Measurements from ENCODE around the gene OR4K2.

DNA sequence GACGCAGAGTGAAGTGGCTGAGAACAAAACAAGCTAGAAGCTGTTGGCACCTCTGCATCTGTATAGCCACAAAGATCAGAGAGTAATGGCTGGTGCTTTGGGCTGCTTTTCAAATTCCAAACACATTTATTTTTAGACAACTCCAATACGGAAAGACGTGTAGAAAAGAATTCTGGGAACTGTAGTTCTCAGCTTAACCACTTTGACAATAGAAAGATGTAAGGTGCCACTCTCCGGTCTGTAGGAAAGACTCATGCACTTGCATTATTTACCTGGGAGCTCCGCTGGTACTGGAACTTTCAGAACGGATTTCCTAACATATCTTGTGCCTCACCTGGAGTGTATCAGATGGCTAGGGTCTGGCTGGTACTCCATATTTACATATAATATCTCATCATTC, 1.8 kb upstream of the OR4K2 start:
- TF ChIP-seq EZH2 (IDR thresholded peaks at IDR 0.05; ENCODE audit: low read depth): no peak
- no peak for TF ChIP-seq CTCF (conservative IDR thresholded peaks at IDR 0.05)
